NCI-H146 treated with DMSO at 0.1 percent for 48 hours (cell line): ENCODE data around the gene TMEM266.

Experiments
- DNase-seq: peaks from one replicate; lab custom pipeline; 2025; ENCODE audit not compliant: unreplicated experiment; lab: John Stamatoyannopoulos, UW

The TMEM266 gene

DNA sequence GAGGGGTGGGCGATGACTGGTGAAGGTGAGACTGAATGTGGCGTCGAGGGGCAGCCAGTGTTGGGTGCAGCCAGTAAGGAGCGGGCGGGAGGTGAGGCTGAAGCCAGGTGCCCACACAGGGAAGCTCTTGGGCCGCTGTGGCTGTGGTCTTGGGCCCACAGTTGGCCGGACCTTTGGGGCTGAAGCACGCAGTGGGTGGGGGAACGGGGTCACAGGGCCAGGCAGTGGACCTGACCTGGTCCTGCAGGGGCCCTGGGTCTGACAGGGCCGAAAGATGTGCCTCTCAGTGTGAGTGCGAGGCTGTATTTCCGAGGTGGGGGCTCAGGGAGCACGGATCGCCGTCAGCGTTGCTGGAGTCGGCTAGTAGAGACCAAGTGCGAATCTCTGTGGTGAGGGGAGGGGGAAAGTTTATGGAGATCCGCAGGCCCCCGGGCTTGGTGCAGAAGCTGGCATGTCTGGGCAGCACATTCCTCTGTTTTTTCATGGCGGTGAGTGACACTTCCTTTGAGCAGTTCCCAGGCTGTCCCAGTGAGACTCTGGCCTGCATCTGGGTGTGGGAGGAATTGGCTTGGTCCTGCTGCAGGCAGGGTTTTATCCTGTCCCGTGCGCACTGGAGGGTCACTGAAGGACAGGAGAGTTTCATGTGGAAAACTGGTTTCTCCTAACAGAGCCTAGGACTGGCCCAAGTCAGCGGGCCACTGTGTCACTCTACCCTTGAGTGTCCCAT, 100.8 kb downstream of the TMEM266 start:
- no peak for DNase-seq

DNA sequence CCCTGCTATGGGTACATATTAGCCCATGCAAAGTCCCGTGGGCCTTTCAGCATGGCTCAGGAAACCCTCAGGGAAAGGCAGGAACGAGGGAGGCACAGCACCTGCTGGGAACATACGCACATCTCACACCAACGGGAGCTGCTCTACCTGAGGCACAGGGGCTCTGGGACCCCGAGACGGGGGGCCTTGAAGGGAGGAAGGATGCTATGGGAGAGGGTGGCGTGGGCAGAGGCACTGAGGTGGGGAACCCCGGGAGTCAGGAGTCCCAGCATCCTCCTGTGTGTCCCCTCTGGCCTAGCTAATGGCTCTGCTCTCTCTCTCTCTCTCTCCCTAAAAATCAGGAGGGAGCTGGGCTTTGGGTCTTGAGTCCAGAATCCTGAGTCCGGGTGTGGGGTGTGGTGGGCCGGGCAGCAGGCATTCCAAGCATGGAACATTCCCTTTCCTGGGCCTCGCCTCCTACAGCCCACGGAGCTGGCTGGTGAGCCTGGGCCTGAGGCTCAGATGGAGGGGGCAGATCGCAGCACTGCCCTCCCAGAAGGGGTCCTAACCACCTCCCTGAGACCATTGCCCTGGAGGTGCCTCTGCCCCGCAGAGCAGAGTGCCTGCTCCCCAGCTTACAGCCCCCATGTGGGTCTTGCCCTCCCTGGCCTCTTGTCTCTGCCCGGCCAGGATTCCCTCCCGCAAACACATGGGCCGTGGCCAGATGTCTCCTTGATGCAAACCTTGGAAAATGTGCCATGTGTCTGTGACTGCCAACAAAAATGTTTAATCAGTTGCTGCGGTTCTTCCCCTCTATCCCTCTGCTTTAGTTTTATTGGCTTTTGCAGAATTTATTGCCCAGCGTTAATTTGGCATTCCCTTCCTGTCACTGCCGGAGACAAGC, 101.6 kb downstream of the TMEM266 start:
- no peak for DNase-seq

DNA sequence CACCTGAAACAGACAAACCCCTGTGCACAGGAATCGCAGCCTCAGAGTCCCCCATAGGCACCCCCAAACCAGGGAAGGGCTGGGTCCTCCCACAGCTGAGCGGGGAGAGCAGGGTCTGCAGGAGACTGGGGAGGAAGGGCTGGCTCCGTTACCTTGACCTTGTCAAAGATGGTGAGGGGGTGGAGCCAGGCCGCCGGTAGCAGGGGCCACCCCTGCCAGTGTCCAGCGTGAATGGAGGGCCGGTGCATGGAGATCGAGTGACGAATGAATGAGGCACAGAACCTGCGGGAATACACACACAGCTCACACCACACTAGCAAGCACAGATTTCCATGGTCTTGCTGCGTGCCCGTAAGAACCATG, 102.2 kb downstream of the TMEM266 start:
- no peak for DNase-seq

DNA sequence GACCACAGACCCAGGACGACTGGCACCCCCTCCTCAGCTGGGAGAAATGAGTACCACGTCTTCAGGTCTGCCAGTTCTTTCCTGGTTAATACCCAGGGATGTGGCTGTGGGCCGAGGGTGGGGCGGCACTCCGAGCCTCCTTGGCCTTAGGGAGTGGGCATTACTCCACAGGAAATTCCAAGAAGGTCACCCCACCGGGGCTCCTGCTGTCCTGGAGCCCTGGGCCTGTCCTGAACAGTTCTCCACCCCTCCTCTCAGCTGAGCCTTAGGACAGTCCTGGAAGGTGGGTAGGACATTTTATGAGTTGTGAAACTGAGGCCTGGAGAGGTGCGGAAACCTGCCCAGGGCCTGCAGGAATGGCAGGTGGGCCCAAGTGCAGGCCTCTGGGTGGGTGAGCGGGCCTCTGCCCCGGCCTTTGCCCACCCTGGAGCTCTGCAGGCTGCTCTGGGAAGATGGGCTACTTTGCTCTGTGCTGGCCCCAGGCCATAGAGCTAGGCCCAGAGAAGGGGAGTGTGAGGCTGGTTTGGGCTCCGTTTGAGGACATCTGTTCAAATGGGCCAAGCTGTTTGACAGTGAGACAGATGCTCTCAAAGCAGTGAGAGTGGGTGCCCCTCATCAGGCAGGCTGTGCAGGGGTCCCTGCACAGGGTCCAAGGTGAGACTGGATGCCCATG, 103.1 kb downstream of the TMEM266 start:
- no peak for DNase-seq

DNA sequence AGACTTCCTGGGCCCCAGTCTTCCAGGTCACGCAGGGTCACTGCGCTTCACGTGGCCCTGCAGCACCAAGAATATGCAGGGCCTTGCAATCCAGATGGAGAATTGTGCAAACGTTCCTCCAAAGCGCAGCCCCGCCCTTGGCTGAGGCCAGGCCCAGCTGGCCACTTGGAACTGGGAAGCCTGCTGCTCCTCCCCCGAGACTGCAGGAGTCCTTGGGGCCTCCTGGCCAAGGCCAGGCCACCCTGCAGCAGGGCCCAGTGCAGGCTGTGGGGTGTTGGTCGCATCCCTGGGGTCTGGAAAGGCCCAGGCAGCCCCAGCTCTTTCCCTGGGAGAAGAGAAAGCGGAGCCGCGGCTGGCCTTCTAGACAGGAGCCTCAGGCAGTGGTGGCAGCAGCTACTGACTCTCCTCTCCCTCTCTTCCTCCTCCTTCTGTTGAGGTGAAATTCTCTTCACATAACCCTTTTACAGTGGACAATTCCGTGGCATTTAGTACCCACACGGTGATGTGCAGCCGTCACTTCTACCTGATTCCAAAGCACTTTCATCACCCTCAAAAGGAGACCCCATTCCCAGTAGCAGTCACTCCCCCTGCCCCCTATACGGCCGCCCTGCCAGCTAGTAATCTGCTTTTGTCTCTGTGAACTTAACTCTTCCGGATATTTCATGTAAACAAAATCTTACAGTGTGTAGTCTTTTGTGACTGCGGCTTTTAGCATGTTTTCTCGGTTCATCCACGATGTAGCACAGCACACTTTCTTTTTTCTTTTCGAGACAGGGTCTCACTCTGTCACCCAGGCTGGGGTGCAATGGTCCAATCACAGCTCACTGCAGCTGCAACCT, 103.9 kb downstream of the TMEM266 start:
- DNase-seq = no peak

DNA sequence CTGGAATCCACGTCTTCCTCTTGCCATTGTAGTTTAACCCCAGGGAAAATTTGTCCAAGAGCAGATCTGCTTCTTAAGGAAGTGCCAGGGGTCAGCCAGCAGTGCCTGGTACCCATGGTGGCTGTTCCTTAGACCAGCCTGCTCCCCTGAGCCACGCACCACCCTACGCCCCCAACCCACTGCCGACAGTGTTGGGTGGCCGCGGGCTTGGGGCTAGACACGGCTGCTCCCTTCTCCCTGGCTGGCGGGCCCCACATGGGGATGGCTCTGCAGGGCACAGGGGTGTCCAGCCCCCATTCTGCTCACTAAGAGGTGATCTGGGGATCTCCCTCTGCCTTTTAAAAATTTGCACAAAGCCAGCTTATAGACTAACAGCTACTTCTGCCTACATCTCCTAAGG, 104.8 kb downstream of the TMEM266 start:
- no peak for DNase-seq

DNA sequence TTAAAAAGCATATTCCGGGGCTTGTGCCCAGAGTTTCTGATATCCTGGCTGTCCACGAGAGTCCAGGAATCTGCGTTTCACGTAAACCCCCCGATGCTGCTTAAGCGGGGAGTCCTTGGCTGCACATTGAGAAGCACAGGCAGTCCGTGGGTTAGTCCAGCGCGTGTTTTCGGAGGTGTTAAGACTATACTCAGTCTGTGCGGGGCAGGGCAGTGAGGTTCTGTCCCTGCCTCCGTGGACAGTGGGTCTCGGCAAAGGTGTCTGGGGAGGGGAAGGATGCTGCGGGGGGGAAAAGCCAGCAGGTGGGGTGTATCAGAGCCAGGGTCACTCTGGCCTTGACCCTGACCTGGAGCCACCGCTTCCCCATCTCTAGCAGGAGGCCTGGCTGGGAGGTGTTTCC, 106.2 kb downstream of the TMEM266 start:
- no peak for DNase-seq

DNA sequence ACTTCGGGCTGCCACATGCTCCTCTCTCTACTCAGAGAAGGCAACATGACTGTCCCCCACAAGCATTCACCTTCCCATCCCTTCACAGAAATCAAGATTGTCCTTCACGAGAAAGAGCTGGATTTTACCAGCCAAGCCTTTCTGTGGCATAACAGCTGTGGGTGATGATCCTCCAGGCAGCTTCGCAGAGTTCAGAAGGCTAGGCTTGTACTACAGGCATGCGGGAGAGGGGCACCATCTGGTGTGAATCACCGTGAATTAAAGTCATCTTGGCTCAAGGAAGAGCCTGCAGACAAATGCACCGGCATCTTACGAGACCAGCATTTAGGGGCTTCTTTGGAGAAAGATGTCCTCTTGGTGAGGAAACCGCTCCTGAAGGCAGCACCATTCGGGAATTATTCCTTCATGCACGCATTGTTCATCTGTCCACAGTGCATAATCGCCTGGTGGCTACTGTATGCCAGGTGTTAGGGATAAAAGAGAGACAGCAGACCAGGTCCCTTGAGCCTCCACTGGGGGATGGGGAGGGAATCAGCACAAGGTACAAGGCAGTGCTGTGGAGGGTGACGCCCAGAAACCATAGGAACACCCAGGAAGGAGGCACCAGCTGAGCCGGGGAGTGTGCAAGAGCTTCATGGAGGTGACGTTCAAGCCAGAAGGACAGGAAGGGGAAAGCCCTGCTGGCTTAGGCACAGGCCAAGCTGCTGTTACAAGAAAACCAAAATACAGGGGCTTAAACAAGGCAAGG, 108.6 kb downstream of the TMEM266 start:
- DNase-seq = no peak

DNA sequence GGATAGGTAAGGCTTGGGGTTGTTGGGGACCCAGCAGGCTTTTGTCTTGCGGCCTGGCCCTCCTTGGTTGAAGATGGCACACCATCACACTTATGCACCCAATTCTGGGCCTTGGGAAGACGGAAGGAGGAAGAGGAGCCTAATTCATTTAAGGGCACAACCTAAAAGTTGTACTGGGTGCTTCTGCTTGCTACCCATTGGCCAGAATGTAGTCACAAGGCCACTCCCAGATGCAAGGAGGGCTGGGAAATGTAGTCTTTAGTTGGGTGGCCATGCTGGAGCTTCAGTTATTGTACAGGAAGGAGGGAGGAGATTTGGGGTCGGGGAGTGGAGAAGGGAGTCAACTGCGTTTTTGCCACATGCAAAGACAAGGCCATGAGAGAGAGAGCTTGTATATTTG, 109.2 kb downstream of the TMEM266 start:
- no peak for DNase-seq

DNA sequence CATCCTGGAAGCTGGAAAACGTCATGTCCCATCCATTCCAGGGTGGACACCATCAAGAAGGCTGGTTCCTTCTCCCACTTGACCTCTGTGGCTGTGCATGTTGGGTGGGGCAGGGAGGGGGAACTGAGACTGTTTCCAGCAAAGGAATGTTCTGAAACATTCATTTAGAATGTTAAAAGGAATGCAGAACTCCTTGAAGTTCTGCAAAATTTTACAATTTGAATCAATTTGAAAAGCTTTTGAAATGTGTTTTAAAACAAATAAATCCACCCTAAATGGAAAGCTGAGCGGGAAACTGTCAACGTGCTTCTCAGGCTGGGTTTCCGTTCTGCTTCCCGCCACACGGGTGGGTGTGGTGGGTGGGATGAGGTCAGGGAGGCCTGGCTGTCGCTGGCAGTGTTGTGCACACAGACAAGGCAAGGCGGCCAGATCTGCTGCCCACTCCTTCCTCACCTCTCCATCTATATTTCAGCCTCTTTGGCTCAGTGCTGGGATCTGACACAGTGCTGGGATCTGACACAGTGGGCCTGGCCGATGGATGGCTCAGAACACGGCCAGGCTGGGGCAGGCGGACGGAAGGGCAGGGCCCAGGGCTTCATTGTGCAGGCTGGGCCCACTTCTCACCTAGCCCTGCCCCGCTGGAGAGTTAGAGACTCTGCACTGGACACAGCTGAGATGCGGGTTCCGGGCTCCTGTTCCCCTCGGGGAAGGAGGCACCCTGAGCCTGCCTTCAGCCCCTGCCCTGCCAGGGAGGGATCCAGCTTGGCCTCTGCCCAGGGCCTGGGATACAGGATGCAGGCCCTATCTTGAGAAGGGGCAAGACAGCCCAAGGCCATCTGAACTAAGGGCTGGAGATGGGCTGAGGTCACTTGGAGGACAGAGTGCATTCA, 110.4 kb downstream of the TMEM266 start:
- DNase-seq = no peak

DNA sequence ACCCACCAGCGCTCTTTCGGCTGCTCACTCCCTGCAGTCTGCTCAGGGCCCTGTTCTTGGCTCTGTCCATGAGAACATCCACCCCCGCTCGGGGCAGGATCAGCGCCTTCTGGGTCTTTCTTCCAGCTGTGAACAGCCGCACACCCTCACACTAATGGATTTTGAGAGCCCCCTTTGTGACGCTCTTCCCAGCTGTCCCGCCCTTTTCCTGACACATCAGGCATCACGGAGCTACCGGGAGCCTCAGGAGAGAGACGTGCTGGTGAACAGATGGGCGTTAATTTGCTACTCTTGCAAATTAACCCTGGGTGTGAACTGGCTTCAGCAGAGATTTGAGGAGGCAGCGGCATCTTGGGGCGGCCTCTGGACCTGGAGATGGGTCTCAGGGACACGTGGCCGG, 113.0 kb downstream of the TMEM266 start:
- DNase-seq = no peak

DNA sequence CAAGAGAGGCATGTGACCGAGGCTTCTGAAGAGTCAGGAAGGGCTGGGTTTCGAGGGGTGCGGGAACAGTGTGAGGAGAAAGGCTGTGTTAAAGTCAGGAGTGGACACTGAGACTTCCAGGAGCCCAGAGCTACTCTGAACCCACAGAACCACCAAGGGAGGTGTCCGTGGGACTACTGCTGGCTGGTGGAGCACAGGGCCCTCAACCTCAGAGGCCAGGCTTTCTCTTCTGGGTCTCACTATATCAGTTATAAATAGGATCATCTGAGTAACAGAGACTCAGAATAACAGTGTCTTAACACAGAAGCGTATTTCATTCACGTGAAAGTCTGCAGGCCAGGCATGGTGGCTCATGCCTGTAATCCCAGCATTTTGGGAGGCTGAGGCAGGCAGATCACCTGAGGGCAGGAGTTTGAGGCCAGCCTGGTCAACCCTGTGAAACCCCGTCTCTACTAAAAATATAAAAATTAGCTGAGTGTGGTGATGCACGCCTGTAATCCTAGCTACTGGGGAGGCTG, 113.6 kb downstream of the TMEM266 start:
- DNase-seq = no peak

DNA sequence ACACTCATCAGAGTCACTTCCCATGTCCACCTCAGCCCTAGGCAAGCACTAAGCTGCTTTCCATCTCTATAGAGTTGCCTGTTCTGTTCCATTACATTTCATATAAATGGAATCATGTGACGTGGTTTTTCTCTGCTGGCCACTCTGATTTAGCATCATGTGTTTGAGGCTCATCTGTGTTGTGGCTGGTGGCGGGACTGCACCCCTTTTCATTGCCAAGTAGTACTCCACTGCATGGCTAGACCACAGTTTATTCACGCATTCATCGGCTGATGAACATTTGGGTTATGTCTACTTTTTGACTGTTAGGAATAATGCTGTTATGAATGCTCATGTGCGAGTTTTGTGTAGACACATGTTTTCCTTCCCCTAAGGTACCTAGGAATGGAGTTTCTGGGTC, 114.9 kb downstream of the TMEM266 start:
- no peak for DNase-seq

DNA sequence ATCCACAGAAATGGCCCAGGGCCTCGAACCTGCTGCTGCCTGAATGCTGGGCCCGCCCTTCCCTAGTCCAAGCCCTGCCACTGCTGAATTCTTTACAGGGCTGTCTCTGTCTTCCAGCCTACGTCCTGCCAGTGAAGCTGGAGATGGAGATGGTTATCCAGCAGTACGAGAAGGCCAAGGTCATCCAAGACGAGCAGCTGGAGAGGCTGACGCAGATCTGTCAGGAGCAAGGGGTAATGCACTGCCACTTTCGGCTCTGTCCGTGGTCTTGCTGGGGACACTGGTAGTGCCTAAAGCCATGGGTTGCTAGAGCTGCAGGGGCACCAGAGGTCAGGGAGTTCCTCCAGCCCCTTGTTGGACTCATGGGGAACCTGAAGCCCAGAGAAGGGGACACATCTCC, 115.7 kb downstream of the TMEM266 start:
- no peak for DNase-seq

DNA sequence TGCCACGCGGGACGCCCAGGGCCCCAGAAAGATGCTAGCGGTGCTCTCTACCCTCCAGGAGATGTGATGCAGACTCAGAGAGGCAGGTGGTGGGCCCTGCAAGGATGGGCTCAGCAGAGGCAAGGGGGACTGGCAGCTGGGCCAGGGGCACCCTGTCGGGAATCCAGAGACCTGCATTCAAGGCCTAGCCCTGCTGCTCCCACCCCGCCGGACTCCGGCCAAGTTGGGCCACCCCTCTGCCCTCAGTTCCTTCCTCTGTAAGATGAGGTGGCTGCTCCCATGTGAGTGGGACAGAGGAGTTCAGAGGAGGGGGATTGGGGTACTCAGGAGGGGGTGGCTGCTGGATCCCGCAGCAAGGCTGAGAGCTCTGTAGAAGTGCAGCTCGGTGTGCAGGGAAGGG, 116.3 kb downstream of the TMEM266 start:
- DNase-seq = no peak

DNA sequence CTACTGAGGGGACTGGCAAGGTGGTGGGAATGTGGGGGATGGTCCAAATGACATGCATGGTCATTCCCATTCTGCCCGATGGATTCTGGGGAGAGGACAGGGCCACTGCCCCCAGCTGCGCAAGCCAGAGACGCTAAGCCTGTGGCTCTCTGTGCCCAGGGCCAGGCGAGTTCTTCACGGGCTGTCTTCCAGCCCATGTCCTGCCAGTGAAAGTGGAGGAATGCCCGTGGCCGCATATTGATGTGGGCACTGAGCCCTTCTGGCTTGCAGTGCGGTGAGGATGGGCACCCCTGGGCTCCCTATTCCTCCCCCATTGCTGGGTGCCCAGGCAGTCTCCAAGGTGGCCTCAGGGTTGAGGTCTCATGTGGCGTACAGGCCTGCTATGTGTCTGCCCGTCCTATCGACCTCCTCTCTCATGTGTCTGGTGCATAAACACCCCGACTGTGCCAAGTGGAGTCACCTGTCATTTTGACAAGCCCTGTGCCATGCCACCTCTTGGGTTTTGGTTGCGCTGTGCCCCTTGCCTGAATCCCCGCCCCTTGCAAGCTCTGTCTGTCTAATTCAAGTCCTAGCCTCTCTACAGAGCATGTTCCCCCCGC, 116.8 kb downstream of the TMEM266 start:
- DNase-seq = no peak

DNA sequence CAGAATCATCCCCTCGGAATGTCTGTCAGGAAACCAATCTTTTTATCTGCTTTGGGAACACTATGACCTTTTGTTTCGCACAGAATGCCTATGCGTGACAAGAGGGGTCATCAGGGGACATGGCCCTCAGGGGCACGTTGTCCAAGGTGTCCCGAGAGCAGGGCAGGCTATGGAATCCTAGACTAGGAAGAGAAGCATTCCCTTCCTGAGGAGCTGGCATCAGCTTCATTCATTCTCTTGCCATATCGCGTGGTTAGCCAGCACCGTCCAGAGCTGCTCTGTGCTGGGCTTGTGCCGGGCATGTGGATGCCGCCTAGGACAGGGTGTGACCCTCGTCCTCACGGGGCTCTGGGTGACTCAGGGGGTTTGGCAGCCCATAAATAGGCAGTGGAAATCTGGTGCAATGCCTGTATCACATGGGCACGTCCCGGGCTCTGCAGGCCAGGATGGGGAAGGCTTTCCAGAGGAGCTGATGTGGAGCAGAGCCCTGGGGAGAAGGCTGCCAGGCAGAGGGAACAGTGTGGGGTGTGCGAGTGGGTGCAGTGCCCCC, 117.8 kb downstream of the TMEM266 start:
- DNase-seq = no peak

DNA sequence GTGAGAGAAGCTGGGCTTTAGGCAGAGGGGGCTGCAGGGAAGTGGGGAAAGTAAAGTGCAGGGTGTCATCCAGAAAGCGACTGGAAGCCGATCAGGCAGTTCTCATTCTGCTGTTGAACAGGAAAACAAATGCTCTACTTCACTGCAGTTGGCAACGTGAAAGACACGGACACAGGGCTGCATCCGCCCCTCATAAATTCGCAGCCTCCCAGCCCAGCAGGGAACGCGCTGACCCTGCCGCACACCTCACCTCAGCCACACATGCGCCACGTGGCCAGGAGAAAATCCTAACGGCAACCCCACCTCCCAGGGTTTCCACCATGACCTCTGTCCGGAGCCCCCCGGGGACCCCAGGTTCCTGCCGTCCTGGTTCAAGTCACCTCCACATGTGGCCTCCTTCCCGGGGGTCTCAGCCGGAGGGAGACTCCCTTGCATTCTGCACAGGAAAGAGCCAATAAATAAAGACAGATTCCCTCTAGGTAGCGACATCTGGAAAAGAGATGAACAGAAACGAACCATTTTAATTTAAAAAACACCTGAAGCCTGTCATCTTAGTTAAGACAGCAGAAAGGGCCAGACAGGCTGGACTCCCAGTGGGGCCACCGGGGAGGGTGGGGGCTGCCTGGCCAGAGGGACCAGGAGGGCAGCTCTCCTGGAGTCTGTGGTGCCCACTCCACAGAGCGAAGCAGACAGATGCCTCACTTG, 118.7 kb downstream of the TMEM266 start:
- DNase-seq = no peak
